Measurements from ENCODE around the gene MGME1. TPM values are rescaled to one million over a fixed set of nuclear protein-coding genes. Genes with fewer than 3 reads are reported as not detected.

MGME1 gene
- total and polyA plus RNA-seq, 2 of the 13 experiments (the other 11 are each of a cell fraction or from before 2014, with no cell fraction given): 36.7 to 66.6 TPM

DNA sequence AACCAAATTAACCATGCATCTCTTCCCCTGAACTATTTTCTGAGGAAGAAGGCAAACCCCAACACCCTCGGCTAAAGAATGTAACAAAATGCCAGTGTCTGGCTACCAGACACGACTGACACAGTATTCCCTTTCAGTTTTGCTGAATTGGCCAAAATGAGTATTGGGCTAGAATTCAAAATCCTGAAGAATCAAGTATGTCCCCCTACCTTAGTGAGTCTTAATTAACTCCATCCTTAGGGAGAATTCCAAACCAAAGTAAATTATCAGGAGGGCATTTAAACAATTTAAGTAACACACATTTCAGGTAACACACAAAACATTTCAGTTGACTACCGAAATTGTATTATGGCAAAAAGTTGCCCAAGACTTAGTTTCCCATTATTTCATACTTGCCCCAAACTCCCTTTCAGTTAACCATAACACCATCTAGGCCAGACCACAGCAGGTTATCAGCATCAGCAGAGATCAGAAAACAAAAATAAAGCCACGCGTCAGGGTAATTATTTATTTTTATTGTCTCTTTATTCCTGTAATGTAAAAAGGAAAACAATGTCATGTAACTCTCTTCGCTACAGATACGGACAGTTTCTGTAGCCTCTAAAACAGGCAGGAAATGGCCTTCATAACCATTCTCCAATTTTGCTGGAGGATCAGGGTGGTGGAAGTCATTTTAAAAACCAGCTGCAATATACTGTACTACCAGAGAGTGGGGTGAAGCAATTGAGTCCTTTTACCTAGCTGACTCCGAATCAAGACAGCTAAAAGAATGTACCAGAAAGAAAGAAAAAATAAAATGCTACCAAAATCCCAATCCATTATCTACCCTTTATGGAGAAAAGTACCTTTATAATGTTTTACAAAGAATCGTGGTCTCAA lies 2.1 kb upstream of the MGME1 start (continued):
- TF ChIP-seq, protein P1, sequence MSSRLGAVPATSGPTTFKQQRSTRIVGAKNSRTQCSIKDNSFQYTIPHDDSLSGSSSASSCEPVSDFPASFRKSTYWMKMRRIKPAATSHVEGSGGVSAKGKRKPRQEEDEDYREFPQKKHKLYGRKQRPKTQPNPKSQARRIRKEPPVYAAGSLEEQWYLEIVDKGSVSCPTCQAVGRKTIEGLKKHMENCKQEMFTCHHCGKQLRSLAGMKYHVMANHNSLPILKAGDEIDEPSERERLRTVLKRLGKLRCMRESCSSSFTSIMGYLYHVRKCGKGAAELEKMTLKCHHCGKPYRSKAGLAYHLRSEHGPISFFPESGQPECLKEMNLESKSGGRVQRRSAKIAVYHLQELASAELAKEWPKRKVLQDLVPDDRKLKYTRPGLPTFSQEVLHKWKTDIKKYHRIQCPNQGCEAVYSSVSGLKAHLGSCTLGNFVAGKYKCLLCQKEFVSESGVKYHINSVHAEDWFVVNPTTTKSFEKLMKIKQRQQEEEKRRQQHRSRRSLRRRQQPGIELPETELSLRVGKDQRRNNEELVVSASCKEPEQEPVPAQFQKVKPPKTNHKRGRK (CRISPR knock-in tag; IDR thresholded peaks at IDR 0.05): no peak
- TF ChIP-seq, protein P2, sequence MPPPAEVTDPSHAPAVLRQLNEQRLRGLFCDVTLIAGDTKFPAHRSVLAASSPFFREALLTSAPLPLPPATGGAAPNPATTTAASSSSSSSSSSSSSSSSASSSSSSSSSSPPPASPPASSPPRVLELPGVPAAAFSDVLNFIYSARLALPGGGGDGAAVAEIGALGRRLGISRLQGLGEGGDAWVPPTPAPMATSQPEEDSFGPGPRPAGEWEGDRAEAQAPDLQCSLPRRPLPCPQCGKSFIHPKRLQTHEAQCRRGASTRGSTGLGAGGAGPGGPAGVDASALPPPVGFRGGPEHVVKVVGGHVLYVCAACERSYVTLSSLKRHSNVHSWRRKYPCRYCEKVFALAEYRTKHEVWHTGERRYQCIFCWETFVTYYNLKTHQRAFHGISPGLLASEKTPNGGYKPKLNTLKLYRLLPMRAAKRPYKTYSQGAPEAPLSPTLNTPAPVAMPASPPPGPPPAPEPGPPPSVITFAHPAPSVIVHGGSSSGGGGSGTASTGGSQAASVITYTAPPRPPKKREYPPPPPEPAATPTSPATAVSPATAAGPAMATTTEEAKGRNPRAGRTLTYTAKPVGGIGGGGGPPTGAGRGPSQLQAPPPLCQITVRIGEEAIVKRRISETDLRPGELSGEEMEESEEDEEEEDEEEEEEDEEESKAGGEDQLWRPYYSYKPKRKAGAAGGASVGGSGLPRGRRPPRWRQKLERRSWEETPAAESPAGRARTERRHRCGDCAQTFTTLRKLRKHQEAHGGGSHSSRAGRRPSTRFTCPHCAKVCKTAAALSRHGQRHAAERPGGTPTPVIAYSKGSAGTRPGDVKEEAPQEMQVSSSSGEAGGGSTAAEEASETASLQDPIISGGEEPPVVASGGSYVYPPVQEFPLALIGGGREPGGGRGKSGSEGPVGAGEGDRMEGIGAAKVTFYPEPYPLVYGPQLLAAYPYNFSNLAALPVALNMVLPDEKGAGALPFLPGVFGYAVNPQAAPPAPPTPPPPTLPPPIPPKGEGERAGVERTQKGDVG (CRISPR knock-in tag; IDR thresholded peaks at IDR 0.05; ENCODE audit: borderline replicate concordance): no peak
- no peak for TF ChIP-seq NFE2 (CRISPR knock-in tag; IDR thresholded peaks at IDR 0.05)
- TF ChIP-seq, protein P3, sequence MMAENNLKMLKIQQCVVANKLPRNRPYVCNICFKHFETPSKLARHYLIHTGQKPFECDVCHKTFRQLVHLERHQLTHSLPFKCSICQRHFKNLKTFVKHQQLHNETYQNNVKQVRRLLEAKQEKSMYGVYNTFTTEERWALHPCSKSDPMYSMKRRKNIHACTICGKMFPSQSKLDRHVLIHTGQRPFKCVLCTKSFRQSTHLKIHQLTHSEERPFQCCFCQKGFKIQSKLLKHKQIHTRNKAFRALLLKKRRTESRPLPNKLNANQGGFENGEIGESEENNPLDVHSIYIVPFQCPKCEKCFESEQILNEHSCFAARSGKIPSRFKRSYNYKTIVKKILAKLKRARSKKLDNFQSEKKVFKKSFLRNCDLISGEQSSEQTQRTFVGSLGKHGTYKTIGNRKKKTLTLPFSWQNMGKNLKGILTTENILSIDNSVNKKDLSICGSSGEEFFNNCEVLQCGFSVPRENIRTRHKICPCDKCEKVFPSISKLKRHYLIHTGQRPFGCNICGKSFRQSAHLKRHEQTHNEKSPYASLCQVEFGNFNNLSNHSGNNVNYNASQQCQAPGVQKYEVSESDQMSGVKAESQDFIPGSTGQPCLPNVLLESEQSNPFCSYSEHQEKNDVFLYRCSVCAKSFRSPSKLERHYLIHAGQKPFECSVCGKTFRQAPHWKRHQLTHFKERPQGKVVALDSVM (CRISPR knock-in tag; IDR thresholded peaks at IDR 0.05): no peak
- no peak for TF ChIP-seq ZNF550 (CRISPR knock-in tag; IDR thresholded peaks at IDR 0.05; ENCODE audit: borderline replicate concordance)
- TF ChIP-seq, protein P4, sequence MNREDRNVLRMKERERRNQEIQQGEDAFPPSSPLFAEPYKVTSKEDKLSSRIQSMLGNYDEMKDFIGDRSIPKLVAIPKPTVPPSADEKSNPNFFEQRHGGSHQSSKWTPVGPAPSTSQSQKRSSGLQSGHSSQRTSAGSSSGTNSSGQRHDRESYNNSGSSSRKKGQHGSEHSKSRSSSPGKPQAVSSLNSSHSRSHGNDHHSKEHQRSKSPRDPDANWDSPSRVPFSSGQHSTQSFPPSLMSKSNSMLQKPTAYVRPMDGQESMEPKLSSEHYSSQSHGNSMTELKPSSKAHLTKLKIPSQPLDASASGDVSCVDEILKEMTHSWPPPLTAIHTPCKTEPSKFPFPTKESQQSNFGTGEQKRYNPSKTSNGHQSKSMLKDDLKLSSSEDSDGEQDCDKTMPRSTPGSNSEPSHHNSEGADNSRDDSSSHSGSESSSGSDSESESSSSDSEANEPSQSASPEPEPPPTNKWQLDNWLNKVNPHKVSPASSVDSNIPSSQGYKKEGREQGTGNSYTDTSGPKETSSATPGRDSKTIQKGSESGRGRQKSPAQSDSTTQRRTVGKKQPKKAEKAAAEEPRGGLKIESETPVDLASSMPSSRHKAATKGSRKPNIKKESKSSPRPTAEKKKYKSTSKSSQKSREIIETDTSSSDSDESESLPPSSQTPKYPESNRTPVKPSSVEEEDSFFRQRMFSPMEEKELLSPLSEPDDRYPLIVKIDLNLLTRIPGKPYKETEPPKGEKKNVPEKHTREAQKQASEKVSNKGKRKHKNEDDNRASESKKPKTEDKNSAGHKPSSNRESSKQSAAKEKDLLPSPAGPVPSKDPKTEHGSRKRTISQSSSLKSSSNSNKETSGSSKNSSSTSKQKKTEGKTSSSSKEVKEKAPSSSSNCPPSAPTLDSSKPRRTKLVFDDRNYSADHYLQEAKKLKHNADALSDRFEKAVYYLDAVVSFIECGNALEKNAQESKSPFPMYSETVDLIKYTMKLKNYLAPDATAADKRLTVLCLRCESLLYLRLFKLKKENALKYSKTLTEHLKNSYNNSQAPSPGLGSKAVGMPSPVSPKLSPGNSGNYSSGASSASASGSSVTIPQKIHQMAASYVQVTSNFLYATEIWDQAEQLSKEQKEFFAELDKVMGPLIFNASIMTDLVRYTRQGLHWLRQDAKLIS (CRISPR knock-in tag; IDR thresholded peaks at IDR 0.05): peak; percentile 67
- TF ChIP-seq SATB2 (CRISPR knock-in tag; IDR thresholded peaks at IDR 0.05): no peak
- TF ChIP-seq, protein P5, sequence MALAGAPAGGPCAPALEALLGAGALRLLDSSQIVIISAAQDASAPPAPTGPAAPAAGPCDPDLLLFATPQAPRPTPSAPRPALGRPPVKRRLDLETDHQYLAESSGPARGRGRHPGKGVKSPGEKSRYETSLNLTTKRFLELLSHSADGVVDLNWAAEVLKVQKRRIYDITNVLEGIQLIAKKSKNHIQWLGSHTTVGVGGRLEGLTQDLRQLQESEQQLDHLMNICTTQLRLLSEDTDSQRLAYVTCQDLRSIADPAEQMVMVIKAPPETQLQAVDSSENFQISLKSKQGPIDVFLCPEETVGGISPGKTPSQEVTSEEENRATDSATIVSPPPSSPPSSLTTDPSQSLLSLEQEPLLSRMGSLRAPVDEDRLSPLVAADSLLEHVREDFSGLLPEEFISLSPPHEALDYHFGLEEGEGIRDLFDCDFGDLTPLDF (CRISPR knock-in tag; IDR thresholded peaks at IDR 0.05): no peak
- TF ChIP-seq FOXM1 (CRISPR knock-in tag; IDR thresholded peaks at IDR 0.05): no peak
- no peak for TF ChIP-seq NFATC3 (CRISPR knock-in tag; IDR thresholded peaks at IDR 0.05)
- TF ChIP-seq ZNF678 (CRISPR knock-in tag; IDR thresholded peaks at IDR 0.05): no peak
- TF ChIP-seq NR2F6 (IDR thresholded peaks at IDR 0.05): no peak
- no peak for TF ChIP-seq NR2F6 (CRISPR knock-in tag; IDR thresholded peaks at IDR 0.05)
- peak; percentile 3; the same call in 1 of the 2 replicates for TF ChIP-seq THAP11 (CRISPR knock-in tag; IDR thresholded peaks at IDR 0.05)
- TF ChIP-seq ZFP41 (CRISPR knock-in tag; IDR thresholded peaks at IDR 0.05; ENCODE audit: borderline replicate concordance): no peak
- TF ChIP-seq ZNF430 (CRISPR knock-in tag; IDR thresholded peaks at IDR 0.05): no peak
- peak; percentile 48 for TF ChIP-seq DMAP1 (CRISPR knock-in tag; IDR thresholded peaks at IDR 0.05)
- TF ChIP-seq TOPORS (CRISPR knock-in tag; IDR thresholded peaks at IDR 0.05): no peak

Measured in HepG2 (cell line).